ENCODE data around the gene EPB41. TPM values are rescaled to one million over a fixed set of nuclear protein-coding genes. Genes with fewer than 3 reads are reported as not detected.

Gene EPB41
- total and polyA plus RNA-seq, 9 of the 15 experiments (the other 6 are each of a cell fraction or from before 2014, with no cell fraction given) = 3.7 to 213 (median 141) TPM

DNA sequence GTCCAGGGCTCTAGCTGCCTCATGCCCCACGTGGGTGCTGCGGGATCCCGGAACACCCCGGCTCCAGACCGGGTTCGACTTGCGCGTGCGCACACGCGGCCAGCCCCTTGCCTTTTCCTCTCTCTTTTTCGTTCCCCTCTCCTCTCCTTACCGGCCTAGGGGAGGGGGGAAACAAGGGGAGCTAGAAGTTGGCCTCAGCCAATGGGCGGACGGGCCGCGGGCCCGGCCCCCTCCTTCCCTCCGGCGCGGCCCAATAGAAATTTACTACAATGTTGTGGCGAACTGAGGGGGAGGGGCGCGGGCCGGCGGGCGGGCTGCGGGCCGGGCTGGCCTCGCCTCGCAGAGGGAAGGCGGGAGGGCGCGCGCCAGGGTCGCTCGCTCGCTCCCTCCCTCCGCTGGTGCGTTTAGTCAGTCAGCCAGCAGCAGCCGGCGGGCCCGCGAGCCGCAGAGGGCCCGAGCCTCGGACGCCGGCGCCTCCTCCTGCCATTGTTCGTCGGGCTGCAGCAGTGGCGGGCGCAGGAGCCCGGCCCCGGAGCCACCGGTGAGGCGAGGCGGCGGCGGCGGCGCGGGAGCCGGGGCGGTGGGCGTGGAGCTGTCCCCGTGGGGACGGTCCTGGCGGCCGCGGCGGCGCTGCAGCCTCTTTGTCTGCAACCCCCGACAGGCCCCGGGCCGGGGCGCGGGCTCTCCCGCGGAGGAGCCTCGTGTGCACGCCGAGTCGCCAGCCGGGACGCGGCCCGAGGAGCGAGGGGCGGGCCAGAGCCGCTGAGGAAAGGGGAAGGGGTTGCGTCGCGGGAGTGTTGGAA is at the start of gene EPB41 (continued):
- TF ChIP-seq, protein P1, sequence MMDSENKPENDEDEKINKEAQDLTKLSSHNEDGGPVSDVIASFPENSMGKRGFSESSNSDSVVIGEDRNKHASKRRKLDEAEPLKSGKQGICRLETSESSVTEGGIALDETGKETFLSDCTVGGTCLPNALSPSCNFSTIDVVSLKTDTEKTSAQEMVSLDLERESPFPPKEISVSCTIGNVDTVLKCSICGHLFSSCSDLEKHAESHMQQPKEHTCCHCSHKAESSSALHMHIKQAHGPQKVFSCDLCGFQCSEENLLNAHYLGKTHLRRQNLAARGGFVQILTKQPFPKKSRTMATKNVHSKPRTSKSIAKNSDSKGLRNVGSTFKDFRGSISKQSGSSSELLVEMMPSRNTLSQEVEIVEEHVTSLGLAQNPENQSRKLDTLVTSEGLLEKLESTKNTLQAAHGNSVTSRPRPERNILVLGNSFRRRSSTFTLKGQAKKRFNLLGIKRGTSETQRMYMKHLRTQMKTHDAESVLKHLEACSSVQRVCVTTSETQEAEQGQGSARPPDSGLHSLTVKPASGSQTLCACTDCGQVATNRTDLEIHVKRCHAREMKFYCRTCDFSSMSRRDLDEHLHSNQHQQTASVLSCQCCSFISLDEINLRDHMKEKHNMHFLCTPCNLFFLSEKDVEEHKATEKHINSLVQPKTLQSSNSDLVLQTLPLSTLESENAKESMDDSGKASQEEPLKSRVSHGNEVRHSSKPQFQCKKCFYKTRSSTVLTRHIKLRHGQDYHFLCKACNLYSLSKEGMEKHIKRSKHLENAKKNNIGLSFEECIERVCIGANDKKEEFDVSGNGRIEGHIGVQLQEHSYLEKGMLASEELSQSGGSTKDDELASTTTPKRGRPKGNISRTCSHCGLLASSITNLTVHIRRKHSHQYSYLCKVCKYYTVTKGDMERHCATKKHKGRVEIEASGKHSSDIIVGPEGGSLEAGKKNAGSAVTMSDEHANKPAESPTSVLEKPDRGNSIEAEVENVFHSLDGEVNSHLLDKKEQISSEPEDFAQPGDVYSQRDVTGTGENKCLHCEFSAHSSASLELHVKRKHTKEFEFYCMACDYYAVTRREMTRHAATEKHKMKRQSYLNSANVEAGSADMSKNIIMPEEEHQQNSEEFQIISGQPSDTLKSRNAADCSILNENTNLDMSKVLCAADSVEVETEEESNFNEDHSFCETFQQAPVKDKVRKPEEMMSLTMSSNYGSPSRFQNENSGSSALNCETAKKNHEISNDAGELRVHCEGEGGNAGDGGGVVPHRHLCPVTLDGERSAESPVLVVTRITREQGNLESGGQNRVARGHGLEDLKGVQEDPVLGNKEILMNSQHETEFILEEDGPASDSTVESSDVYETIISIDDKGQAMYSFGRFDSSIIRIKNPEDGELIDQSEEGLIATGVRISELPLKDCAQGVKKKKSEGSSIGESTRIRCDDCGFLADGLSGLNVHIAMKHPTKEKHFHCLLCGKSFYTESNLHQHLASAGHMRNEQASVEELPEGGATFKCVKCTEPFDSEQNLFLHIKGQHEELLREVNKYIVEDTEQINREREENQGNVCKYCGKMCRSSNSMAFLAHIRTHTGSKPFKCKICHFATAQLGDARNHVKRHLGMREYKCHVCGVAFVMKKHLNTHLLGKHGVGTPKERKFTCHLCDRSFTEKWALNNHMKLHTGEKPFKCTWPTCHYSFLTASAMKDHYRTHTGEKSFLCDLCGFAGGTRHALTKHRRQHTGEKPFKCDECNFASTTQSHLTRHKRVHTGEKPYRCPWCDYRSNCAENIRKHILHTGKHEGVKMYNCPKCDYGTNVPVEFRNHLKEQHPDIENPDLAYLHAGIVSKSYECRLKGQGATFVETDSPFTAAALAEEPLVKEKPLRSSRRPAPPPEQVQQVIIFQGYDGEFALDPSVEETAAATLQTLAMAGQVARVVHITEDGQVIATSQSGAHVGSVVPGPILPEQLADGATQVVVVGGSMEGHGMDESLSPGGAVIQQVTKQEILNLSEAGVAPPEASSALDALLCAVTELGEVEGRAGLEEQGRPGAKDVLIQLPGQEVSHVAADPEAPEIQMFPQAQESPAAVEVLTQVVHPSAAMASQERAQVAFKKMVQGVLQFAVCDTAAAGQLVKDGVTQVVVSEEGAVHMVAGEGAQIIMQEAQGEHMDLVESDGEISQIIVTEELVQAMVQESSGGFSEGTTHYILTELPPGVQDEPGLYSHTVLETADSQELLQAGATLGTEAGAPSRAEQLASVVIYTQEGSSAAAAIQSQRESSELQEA (IDR thresholded peaks at IDR 0.05; ENCODE audit: low read depth) = no peak
- TF ChIP-seq RBFOX2 (IDR thresholded peaks at IDR 0.05; ENCODE audit: low read depth, low read length) = peak; percentile 81
- no peak for TF ChIP-seq NR4A1 (CRISPR knock-in tag; IDR thresholded peaks at IDR 0.05)
- TF ChIP-seq NR4A1 (tag; IDR thresholded peaks at IDR 0.05) = no peak
- TF ChIP-seq TCFL5 (CRISPR knock-in tag; conservative IDR thresholded peaks at IDR 0.05) = no peak
- TF ChIP-seq ARID1B (IDR thresholded peaks at IDR 0.05) = no peak
- TF ChIP-seq HIVEP1 (CRISPR knock-in tag; IDR thresholded peaks at IDR 0.05) = no peak
- TF ChIP-seq ZBTB8A (IDR thresholded peaks at IDR 0.05; ENCODE audit: partially characterized antibody) = no peak
- TF ChIP-seq TBL1XR1 (IDR thresholded peaks at IDR 0.05; ENCODE audit: low read length in 2 of 2) = no peak
- no peak for TF ChIP-seq SAFB (IDR thresholded peaks at IDR 0.05; ENCODE audit: borderline replicate concordance, low read depth, low read length)
- no peak for TF ChIP-seq TRIM24 (IDR thresholded peaks at IDR 0.05)
- peak; percentile 90 for TF ChIP-seq ZBTB7A (IDR thresholded peaks at IDR 0.05; ENCODE audit: borderline replicate concordance, control insufficient read depth, low read depth, low read length)
- TF ChIP-seq, protein P2, sequence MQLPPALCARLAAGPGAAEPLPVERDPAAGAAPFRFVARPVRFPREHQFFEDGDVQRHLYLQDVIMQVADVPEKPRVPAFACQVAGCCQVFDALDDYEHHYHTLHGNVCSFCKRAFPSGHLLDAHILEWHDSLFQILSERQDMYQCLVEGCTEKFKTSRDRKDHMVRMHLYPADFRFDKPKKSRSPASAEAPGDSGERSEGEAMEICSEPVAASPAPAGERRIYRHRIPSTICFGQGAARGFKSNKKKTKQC (CRISPR knock-in tag; IDR thresholded peaks at IDR 0.05) = no peak
- no peak for TF ChIP-seq ZNF436 (CRISPR knock-in tag; IDR thresholded peaks at IDR 0.05)
- no peak for TF ChIP-seq NCOA1 (IDR thresholded peaks at IDR 0.05; ENCODE audit: low read depth)
- no peak for TF ChIP-seq PYGO2 (tag; IDR thresholded peaks at IDR 0.05)
- no peak for TF ChIP-seq CBFA2T3 (IDR thresholded peaks at IDR 0.05)
- no peak for TF ChIP-seq ZFPM2 (CRISPR knock-in tag; IDR thresholded peaks at IDR 0.05)
